Neural cell (in vitro differentiated cells): ENCODE results near the gene PPIL6. TPM values are rescaled to one million over a fixed set of nuclear protein-coding genes. Genes with fewer than 3 reads are reported as not detected.
"Not testable (repeated sequence)": the region's sequence is repeated elsewhere in the genome, so short reads cannot be mapped to it uniquely, and the experiment has no call there.

Source experiments
- H2AFZ ChIP-seq: fragments of 200-600, 300-800 bp; sonication (generic), shearing (Covaris generic); 2 replicates; pipeline ENCODE4 v1.6.0; 2014; ENCODE audit warnings: low read depth, mild to moderate bottlenecking, antibody characterized with exemption, low read length, moderate library complexity
- H3F3A ChIP-seq: fragments of 200-600 bp; shearing (Covaris generic); 2 replicates; pipeline ENCODE4 v1.6.1; 2016; ENCODE audit warnings: mild to moderate bottlenecking, moderate library complexity, mixed read lengths, antibody characterized with exemption, low read length; ENCODE audit not compliant: insufficient read depth, poor library complexity, severe bottlenecking
- H3K27ac ChIP-seq: fragments of 200-600, 300-800 bp; sonication (generic), shearing (Covaris generic); 2 replicates; pipeline ENCODE4 v1.5.1; 2014; ENCODE audit warnings: mild to moderate bottlenecking, low read length, moderate library complexity
- H3K27me3 ChIP-seq: fragments of 300-800, 200-600 bp; sonication (generic), shearing (Covaris generic); 2 replicates; pipeline ENCODE4 v1.6.0; 2014; ENCODE audit warnings: mild to moderate bottlenecking, low read depth, low read length, moderate library complexity; ENCODE audit not compliant: insufficient read depth
- H3K36me3 ChIP-seq: fragments of 300-800, 200-600 bp; sonication (generic), shearing (Covaris generic); 2 replicates; pipeline ENCODE4 v1.5.1; 2014; ENCODE audit warnings: mild to moderate bottlenecking, antibody characterized with exemption, low read length, moderate library complexity; ENCODE audit not compliant: insufficient read depth
- H3K4me2 ChIP-seq: fragments of 300-800, 200-600 bp; sonication (generic), shearing (Covaris generic); 2 replicates; pipeline ENCODE4 v1.6.0; 2014; ENCODE audit warnings: mild to moderate bottlenecking, low read length
- H3K4me3 ChIP-seq: fragments of 300-800, 200-600 bp; sonication (generic), shearing (Covaris generic); 2 replicates; pipeline ENCODE4 v1.5.1; 2014; ENCODE audit warnings: mild to moderate bottlenecking, low read length, moderate library complexity
- H3K79me2 ChIP-seq: fragments of 200-600 bp; shearing (Covaris generic); replicated peaks from 2 replicates; pipeline ENCODE4 v1.6.0; 2014; ENCODE audit warnings: mild to moderate bottlenecking, low read length, moderate library complexity; ENCODE audit not compliant: insufficient read depth
- H3K9ac ChIP-seq: fragments of 300-800, 200-600 bp; sonication (generic), shearing (Covaris generic); 2 replicates; pipeline ENCODE4 v1.6.1; 2016; ENCODE audit warnings: mild to moderate bottlenecking, low read length, mixed read lengths
- H3K9me2 ChIP-seq: fragments of 200-600 bp; shearing (Covaris generic); 2 replicates; pipeline ENCODE4 v1.6.1; 2016; ENCODE audit warnings: mild to moderate bottlenecking, low read length, mixed read lengths; ENCODE audit not compliant: insufficient read depth
- H3K9me3 ChIP-seq: fragments of 200-600, 300-800 bp; sonication (generic), shearing (Covaris generic); 2 replicates; pipeline ENCODE4 v1.6.1; 2016; ENCODE audit warnings: mild to moderate bottlenecking, mixed run types, low read length, moderate library complexity, mixed read lengths
- H4K20me1 ChIP-seq: fragments of 200-600 bp; shearing (Covaris generic); 2 replicates; pipeline ENCODE4 v1.6.1; 2016; ENCODE audit warnings: mild to moderate bottlenecking, mixed run types; ENCODE audit not compliant: insufficient read depth
- EP300 ChIP-seq: fragments of 450-650 bp; conservative IDR thresholded peaks from 2 replicates; pipeline ENCODE4 v1.6.1; 2014; ENCODE audit warnings: antibody characterized with exemption, mild to moderate bottlenecking, moderate library complexity; ENCODE audit not compliant: poor library complexity, severe bottlenecking
- EZH2 ChIP-seq: fragments of 200-600, 300-800 bp; shearing (Covaris generic), sonication (generic); IDR thresholded peaks from 2 replicates; pipeline ENCODE4 v1.6.1; 2014; ENCODE audit warnings: antibody characterized with exemption, low read length, borderline replicate concordance, mild to moderate bottlenecking; ENCODE audit not compliant: insufficient read depth, poor library complexity, severe bottlenecking
- MXI1 ChIP-seq: fragments of 450-650 bp; conservative IDR thresholded peaks from 2 replicates; pipeline ENCODE4 v1.6.1; 2014; ENCODE audit warnings: antibody characterized with exemption, mild to moderate bottlenecking; ENCODE audit not compliant: poor library complexity, severe bottlenecking
- POLR2AphosphoS5 ChIP-seq: IDR thresholded peaks from 2 replicates; pipeline ENCODE4 v1.6.1; 2012
- RAD21 ChIP-seq: fragments of 450-650 bp; conservative IDR thresholded peaks from 2 replicates; pipeline ENCODE4 v1.6.1; 2014; ENCODE audit warnings: antibody characterized with exemption, mild to moderate bottlenecking, moderate library complexity
- SMC3 ChIP-seq: fragments of 450-650 bp; conservative IDR thresholded peaks from 2 replicates; pipeline ENCODE4 v1.6.1; 2014; ENCODE audit warnings: antibody characterized with exemption, mild to moderate bottlenecking, moderate library complexity; ENCODE audit not compliant: poor library complexity
- TAF1 ChIP-seq: IDR thresholded peaks from 2 replicates; pipeline ENCODE4 v1.6.1; 2012; ENCODE audit warnings: low read depth
- polyA plus RNA-seq: library from polyadenylated mRNA; depleted of rRNA; stranded (reverse); fragments of >200 nt; gene quantifications from 2 replicates; pipeline ENCODE4 v1.2.3, GENCODE V29; 2014
- TF ChIP-seq, protein P1 (sequence below): fragments of 450-650 bp; IDR thresholded peaks from 2 replicates; pipeline ENCODE4 v1.5.1; 2014; ENCODE audit warnings: antibody characterized with exemption, mild to moderate bottlenecking, moderate library complexity; ENCODE audit not compliant: poor library complexity, severe bottlenecking
- TF ChIP-seq, protein P2 (sequence below): IDR thresholded peaks from 2 replicates; pipeline ENCODE4 v1.6.1; 2012; ENCODE audit warnings: borderline replicate concordance

The PPIL6 gene
- polyA plus RNA-seq, 1 donor from 2014 or later = 11.8 TPM

DNA sequence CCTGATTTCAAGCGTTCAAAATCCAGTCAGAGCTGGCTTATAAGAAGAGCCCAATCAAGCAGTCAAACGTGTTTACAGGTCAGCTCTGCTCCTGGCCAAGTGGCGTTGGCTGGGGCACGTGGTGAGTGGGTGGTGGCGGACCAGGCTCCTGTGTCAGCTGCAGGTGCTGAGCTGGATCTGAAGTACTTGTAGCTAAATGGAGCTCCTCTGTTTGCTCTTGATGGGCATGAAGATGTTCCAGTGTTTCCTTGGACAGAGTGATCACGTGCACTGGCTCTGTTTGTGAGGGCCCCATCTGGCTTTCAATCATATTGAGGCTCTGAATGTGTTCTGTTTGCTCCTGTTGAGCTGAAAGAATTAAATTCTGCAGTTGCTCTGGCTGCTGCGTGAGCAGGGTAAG is 25.3 kb upstream of the PPIL6 start:
- H3K27ac ChIP-seq = no peak overlapping the region
- H3K9ac ChIP-seq = no peak overlapping the region
- no peak overlapping the region for H3K4me3 ChIP-seq

GRCh38 chr6:109461733-109462526 is 21.5 kb upstream of the PPIL6 start:
- TF ChIP-seq MXI1 = no peak
- no peak for TF ChIP-seq POLR2AphosphoS5
- no peak for TF ChIP-seq TAF1
- TF ChIP-seq, protein P1, sequence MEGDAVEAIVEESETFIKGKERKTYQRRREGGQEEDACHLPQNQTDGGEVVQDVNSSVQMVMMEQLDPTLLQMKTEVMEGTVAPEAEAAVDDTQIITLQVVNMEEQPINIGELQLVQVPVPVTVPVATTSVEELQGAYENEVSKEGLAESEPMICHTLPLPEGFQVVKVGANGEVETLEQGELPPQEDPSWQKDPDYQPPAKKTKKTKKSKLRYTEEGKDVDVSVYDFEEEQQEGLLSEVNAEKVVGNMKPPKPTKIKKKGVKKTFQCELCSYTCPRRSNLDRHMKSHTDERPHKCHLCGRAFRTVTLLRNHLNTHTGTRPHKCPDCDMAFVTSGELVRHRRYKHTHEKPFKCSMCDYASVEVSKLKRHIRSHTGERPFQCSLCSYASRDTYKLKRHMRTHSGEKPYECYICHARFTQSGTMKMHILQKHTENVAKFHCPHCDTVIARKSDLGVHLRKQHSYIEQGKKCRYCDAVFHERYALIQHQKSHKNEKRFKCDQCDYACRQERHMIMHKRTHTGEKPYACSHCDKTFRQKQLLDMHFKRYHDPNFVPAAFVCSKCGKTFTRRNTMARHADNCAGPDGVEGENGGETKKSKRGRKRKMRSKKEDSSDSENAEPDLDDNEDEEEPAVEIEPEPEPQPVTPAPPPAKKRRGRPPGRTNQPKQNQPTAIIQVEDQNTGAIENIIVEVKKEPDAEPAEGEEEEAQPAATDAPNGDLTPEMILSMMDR = no peak
- TF ChIP-seq EP300 = no peak
- TF ChIP-seq SMC3 = no peak
- TF ChIP-seq RAD21 = no peak
- TF ChIP-seq, protein P2, sequence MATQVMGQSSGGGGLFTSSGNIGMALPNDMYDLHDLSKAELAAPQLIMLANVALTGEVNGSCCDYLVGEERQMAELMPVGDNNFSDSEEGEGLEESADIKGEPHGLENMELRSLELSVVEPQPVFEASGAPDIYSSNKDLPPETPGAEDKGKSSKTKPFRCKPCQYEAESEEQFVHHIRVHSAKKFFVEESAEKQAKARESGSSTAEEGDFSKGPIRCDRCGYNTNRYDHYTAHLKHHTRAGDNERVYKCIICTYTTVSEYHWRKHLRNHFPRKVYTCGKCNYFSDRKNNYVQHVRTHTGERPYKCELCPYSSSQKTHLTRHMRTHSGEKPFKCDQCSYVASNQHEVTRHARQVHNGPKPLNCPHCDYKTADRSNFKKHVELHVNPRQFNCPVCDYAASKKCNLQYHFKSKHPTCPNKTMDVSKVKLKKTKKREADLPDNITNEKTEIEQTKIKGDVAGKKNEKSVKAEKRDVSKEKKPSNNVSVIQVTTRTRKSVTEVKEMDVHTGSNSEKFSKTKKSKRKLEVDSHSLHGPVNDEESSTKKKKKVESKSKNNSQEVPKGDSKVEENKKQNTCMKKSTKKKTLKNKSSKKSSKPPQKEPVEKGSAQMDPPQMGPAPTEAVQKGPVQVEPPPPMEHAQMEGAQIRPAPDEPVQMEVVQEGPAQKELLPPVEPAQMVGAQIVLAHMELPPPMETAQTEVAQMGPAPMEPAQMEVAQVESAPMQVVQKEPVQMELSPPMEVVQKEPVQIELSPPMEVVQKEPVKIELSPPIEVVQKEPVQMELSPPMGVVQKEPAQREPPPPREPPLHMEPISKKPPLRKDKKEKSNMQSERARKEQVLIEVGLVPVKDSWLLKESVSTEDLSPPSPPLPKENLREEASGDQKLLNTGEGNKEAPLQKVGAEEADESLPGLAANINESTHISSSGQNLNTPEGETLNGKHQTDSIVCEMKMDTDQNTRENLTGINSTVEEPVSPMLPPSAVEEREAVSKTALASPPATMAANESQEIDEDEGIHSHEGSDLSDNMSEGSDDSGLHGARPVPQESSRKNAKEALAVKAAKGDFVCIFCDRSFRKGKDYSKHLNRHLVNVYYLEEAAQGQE = no peak
- no peak for TF ChIP-seq EZH2
- Histone ChIP-seq H3K9me2 (no peaks in the 10 kb centered on the region), H4K20me1 (peaks cover 2% of the 10 kb centered on the region), H3K27ac (no peak overlapping the region), H3F3A (no peaks in the 10 kb centered on the region), H2AFZ (no peak overlapping the region), H3K9me3 (no peaks in the 10 kb centered on the region), H3K9ac (no peak overlapping the region), H3K4me3 (no peak overlapping the region), H3K36me3 (peaks cover 12% of the 10 kb centered on the region), H3K4me2 (no peak overlapping the region), H3K79me2 (no peaks in the 10 kb centered on the region), H3K27me3 (no peaks in the 10 kb centered on the region)

More for the DNA sequence above, 25.3 kb upstream of the PPIL6 start:
- Histone ChIP-seq H3K27me3 (no peaks in the 10 kb centered on the region), H3K9me2 (no peaks in the 10 kb centered on the region), H3F3A (no peaks in the 10 kb centered on the region), H3K36me3 (peaks cover 12% of the 10 kb centered on the region), H4K20me1 (peaks cover 2% of the 10 kb centered on the region), H3K79me2 (no peaks in the 10 kb centered on the region), H3K9me3 (no peaks in the 10 kb centered on the region), H3K4me2 (no peak overlapping the region), H2AFZ (no peak overlapping the region)
- TF ChIP-seq EZH2 = no peak
- no peak for TF ChIP-seq RAD21
- TF ChIP-seq POLR2AphosphoS5 = no peak
- TF ChIP-seq, protein P1 = no peak
- TF ChIP-seq TAF1 = no peak
- TF ChIP-seq, protein P2 = no peak
- no peak for TF ChIP-seq SMC3

GRCh38 chr6:109461205-109461604 is 20.8 kb upstream of the PPIL6 start:
- H3F3A ChIP-seq, H3K4me2 ChIP-seq: not testable (repeated sequence)

More at GRCh38 chr6:109461205-109461604, 20.8 kb upstream of the PPIL6 start:
- not testable (repeated sequence) for H2AFZ ChIP-seq, H3K27me3 ChIP-seq, H3K79me2 ChIP-seq, H3K9me2 ChIP-seq, H3K4me3 ChIP-seq, H3K9me3 ChIP-seq, H4K20me1 ChIP-seq, H3K27ac ChIP-seq, H3K9ac ChIP-seq
- peaks cover 12% of the 10 kb centered on the region for H3K36me3 ChIP-seq
